Bronchial epithelial cell (primary cell): ENCODE data around the gene FAHD1. TPM values are rescaled to one million over a fixed set of nuclear protein-coding genes. Genes with fewer than 3 reads are reported as not detected.

Experiments
- DNase-seq: peaks from one replicate; pipeline ENCODE4 v3.0.0-alpha.2; 2010; ENCODE audit warnings: low read depth
- FAIRE-seq: peaks from 2 replicates; lab custom pipeline; 2011; peaks lifted over from hg19 to GRCh38; lab: Jason Lieb, UNC
- H3K27me3 ChIP-seq: 2 replicates; pipeline ENCODE4 v1.5.1; 2011; ENCODE audit warnings: low read length; ENCODE audit not compliant: control insufficient read depth, insufficient read depth
- H3K36me3 ChIP-seq: 2 replicates; pipeline ENCODE4 v1.5.1; 2011; ENCODE audit warnings: low read length; ENCODE audit not compliant: control insufficient read depth, insufficient read depth
- H3K4me3 ChIP-seq: 2 replicates; pipeline ENCODE4 v1.5.1; 2011; ENCODE audit warnings: mild to moderate bottlenecking, low read depth, low read length, control low read depth
- CTCF ChIP-seq: IDR thresholded peaks from 2 replicates; pipeline ENCODE4 v1.5.1; 2011; ENCODE audit warnings: mild to moderate bottlenecking, moderate library complexity, low read length, control low read depth, inconsistent platforms; ENCODE audit not compliant: insufficient read depth, severe bottlenecking
- total RNA-seq: library from RNA; depleted of rRNA; stranded (reverse); fragments of >200 nt; gene quantifications from 2 replicates; pipeline ENCODE4 v1.2.1, GENCODE V29; 2014

FAHD1 gene
- total RNA-seq, 1 donor from 2014 or later: 61.9 TPM

- no peak for DNase-seq
- no peaks in the 10 kb centered on the region for H3K27me3 ChIP-seq
- no peak for TF ChIP-seq CTCF
- no peak overlapping the region for H3K4me3 ChIP-seq
- peaks cover 10% of the 10 kb centered on the region for H3K36me3 ChIP-seq
- FAIRE-seq: no peak
Measured at GRCh38 chr16:1810106-1810505, 16.9 kb upstream of the FAHD1 start.

GRCh38 chr16:1810536-1810935, 16.5 kb upstream of the FAHD1 start:
- Histone ChIP-seq H3K27me3 (no peaks in the 10 kb centered on the region), H3K36me3 (peaks cover 10% of the 10 kb centered on the region), H3K4me3 (no peak overlapping the region)
- DNase-seq (no peak), FAIRE-seq (no peak)
- TF ChIP-seq CTCF: no peak

GRCh38 chr16:1812732-1813163, 14.3 kb upstream of the FAHD1 start:
- Histone ChIP-seq H3K27me3 (no peaks in the 10 kb centered on the region), H3K36me3 (peaks cover 15% of the 10 kb centered on the region), H3K4me3 (no peak overlapping the region)
- TF ChIP-seq CTCF: peak; percentile 75
- FAIRE-seq (no peak), DNase-seq (peak; percentile 55)

GRCh38 chr16:1815461-1815860, 11.5 kb upstream of the FAHD1 start:
- DNase-seq: no peak
- no peak for TF ChIP-seq CTCF
- Histone ChIP-seq H3K27me3 (no peaks in the 10 kb centered on the region), H3K4me3 (no peak overlapping the region), H3K36me3 (peaks cover 13% of the 10 kb centered on the region)
- FAIRE-seq: peak; percentile 43

- Histone ChIP-seq H3K27me3 (no peaks in the 10 kb centered on the region), H3K36me3 (peaks cover 13% of the 10 kb centered on the region), H3K4me3 (no peak overlapping the region)
- no peak for TF ChIP-seq CTCF
- DNase-seq (no peak), FAIRE-seq (no peak)
Measured at GRCh38 chr16:1816396-1817275, 10.4 kb upstream of the FAHD1 start.

- no peak for TF ChIP-seq CTCF
- Histone ChIP-seq H3K27me3 (no peaks in the 10 kb centered on the region), H3K4me3 (no peak overlapping the region), H3K36me3 (peaks cover 13% of the 10 kb centered on the region)
- DNase-seq: no peak
- FAIRE-seq: no peak
Measured at GRCh38 chr16:1817276-1817589, 9.8 kb upstream of the FAHD1 start.
